ENCODE results near the gene ARHGEF38. TPM values are rescaled to one million over a fixed set of nuclear protein-coding genes. Genes with fewer than 3 reads are reported as not detected.

The ARHGEF38 gene
- polyA plus RNA-seq, 4 donors = 0.54 to 18.6 (median 2.8) TPM

- Histone ChIP-seq H3K4me3 (ENCODE audit: low read depth in 1 of 3, low read length in 3 of 3) (no peak overlapping the region), H3K9me3 (ENCODE audit: control insufficient read depth in 2 of 2, insufficient read depth in 1 of 2, low read depth in 1 of 2, low read length in 1 of 2) (no peaks in the 10 kb centered on the region), H3K27ac (ENCODE audit: low read depth in 1 of 3, low read length in 2 of 3) (no peak overlapping the region), H3K36me3 (ENCODE audit: control insufficient read depth in 3 of 3, insufficient read depth in 2 of 3, low read depth in 1 of 3, low read length in 3 of 3) (no peaks in the 10 kb centered on the region), H3K27me3 (ENCODE audit: control insufficient read depth in 3 of 3, insufficient read depth in 3 of 3, low read length in 3 of 3) (no peaks in the 10 kb centered on the region), H3K4me1 (ENCODE audit: control insufficient read depth in 3 of 3, insufficient read depth in 2 of 3, low read depth in 1 of 3, low read length in 2 of 3) (peaks cover 0 to 11% (median 2%) of the 10 kb centered on the region in 3 donors)
- FAIRE-seq = no peak
- no peak for DNase-seq
- WGBS, 3 donors = 23 to 47% (median 44%) methylated on average over 1 of the region's 1 CpG
Observed at GRCh38 chr4:105634402-105635080, 82.1 kb downstream of the ARHGEF38 start.

GRCh38 chr4:105637408-105638176 is 85.2 kb downstream of the ARHGEF38 start:
- WGBS, 3 donors = 44 to 53% (median 52%) methylated on average over 4 of the region's 4 CpGs
- Histone ChIP-seq H3K36me3 (ENCODE audit: control insufficient read depth in 3 of 3, insufficient read depth in 2 of 3, low read depth in 1 of 3, low read length in 3 of 3) (no peaks in the 10 kb centered on the region), H3K9me3 (ENCODE audit: control insufficient read depth in 2 of 2, insufficient read depth in 1 of 2, low read depth in 1 of 2, low read length in 1 of 2) (no peaks in the 10 kb centered on the region), H3K27me3 (ENCODE audit: control insufficient read depth in 3 of 3, insufficient read depth in 3 of 3, low read length in 3 of 3) (no peaks in the 10 kb centered on the region), H3K4me3 (ENCODE audit: low read depth in 1 of 3, low read length in 3 of 3) (no peak overlapping the region), H3K4me1 (ENCODE audit: control insufficient read depth in 3 of 3, insufficient read depth in 2 of 3, low read depth in 1 of 3, low read length in 2 of 3) (peaks cover 0 to 11% (median 2%) of the 10 kb centered on the region in 3 donors), H3K27ac (ENCODE audit: low read depth in 1 of 3, low read length in 2 of 3) (peak overlapping the region in 1 of 3 donors; percentile 55)
- no peak for FAIRE-seq
- DNase-seq = peak; percentile 68 to 70

GRCh38 chr4:105641845-105642244 is 89.4 kb downstream of the ARHGEF38 start:
- H3K4me3 ChIP-seq (ENCODE audit: low read depth in 1 of 3, low read length in 3 of 3) = no peak overlapping the region
- no peaks in the 10 kb centered on the region for H3K9me3 ChIP-seq (ENCODE audit: control insufficient read depth in 2 of 2, insufficient read depth in 1 of 2, low read depth in 1 of 2, low read length in 1 of 2)
- H3K36me3 ChIP-seq (ENCODE audit: control insufficient read depth in 3 of 3, insufficient read depth in 2 of 3, low read depth in 1 of 3, low read length in 3 of 3) = no peaks in the 10 kb centered on the region
- WGBS, 3 donors = 66 to 84% (median 80%) methylated on average over 4 of the region's 4 CpGs
- no peak for FAIRE-seq
- no peak for DNase-seq
- no peaks in the 10 kb centered on the region for H3K27me3 ChIP-seq (ENCODE audit: control insufficient read depth in 3 of 3, insufficient read depth in 3 of 3, low read length in 3 of 3)
- peaks cover 0 to 5% (median 0%) of the 10 kb centered on the region in 3 donors for H3K4me1 ChIP-seq (ENCODE audit: control insufficient read depth in 3 of 3, insufficient read depth in 2 of 3, low read depth in 1 of 3, low read length in 2 of 3)
- no peak overlapping the region for H3K27ac ChIP-seq (ENCODE audit: low read depth in 1 of 3, low read length in 2 of 3)

- DNase-seq (no peak), FAIRE-seq (no peak)
- 73 to 81% (median 74%) methylated on average over 2 of the region's 2 CpGs for WGBS, 3 donors
Observed at GRCh38 chr4:105644257-105644656, 91.8 kb downstream of the ARHGEF38 start.

GRCh38 chr4:105645440-105645839 is 93.0 kb downstream of the ARHGEF38 start:
- 64 to 72% (median 65%) methylated on average over 1 of the region's 1 CpG for WGBS, 3 donors
- H3K4me3 ChIP-seq (ENCODE audit: low read depth in 1 of 3, low read length in 3 of 3) = no peak overlapping the region
- no peak for DNase-seq
- no peak for FAIRE-seq
- no peaks in the 10 kb centered on the region for H3K9me3 ChIP-seq (ENCODE audit: control insufficient read depth in 2 of 2, insufficient read depth in 1 of 2, low read depth in 1 of 2, low read length in 1 of 2)
- H3K27ac ChIP-seq (ENCODE audit: low read depth in 1 of 3, low read length in 2 of 3) = no peak overlapping the region
- no peaks in the 10 kb centered on the region for H3K36me3 ChIP-seq (ENCODE audit: control insufficient read depth in 3 of 3, insufficient read depth in 2 of 3, low read depth in 1 of 3, low read length in 3 of 3)
- H3K4me1 ChIP-seq (ENCODE audit: control insufficient read depth in 3 of 3, insufficient read depth in 2 of 3, low read depth in 1 of 3, low read length in 2 of 3) = no peaks in the 10 kb centered on the region
- no peaks in the 10 kb centered on the region for H3K27me3 ChIP-seq (ENCODE audit: control insufficient read depth in 3 of 3, insufficient read depth in 3 of 3, low read length in 3 of 3)

More at GRCh38 chr4:105644257-105644656, 91.8 kb downstream of the ARHGEF38 start:
- no peaks in the 10 kb centered on the region for H3K9me3 ChIP-seq (ENCODE audit: control insufficient read depth in 2 of 2, insufficient read depth in 1 of 2, low read depth in 1 of 2, low read length in 1 of 2)
- H3K27me3 ChIP-seq (ENCODE audit: control insufficient read depth in 3 of 3, insufficient read depth in 3 of 3, low read length in 3 of 3) = no peaks in the 10 kb centered on the region
- H3K4me1 ChIP-seq (ENCODE audit: control insufficient read depth in 3 of 3, insufficient read depth in 2 of 3, low read depth in 1 of 3, low read length in 2 of 3) = no peaks in the 10 kb centered on the region
- no peak overlapping the region for H3K27ac ChIP-seq (ENCODE audit: low read depth in 1 of 3, low read length in 2 of 3)
- H3K36me3 ChIP-seq (ENCODE audit: control insufficient read depth in 3 of 3, insufficient read depth in 2 of 3, low read depth in 1 of 3, low read length in 3 of 3) = no peaks in the 10 kb centered on the region
- no peak overlapping the region for H3K4me3 ChIP-seq (ENCODE audit: low read depth in 1 of 3, low read length in 3 of 3)

GRCh38 chr4:105650190-105650589 is 97.8 kb downstream of the ARHGEF38 start:
- H3K36me3 ChIP-seq (ENCODE audit: control insufficient read depth in 3 of 3, insufficient read depth in 2 of 3, low read depth in 1 of 3, low read length in 3 of 3) = no peaks in the 10 kb centered on the region
- FAIRE-seq (no peak), DNase-seq (no peak)
- no peaks in the 10 kb centered on the region for H3K4me1 ChIP-seq (ENCODE audit: control insufficient read depth in 3 of 3, insufficient read depth in 2 of 3, low read depth in 1 of 3, low read length in 2 of 3)
- H3K27me3 ChIP-seq (ENCODE audit: control insufficient read depth in 3 of 3, insufficient read depth in 3 of 3, low read length in 3 of 3) = no peaks in the 10 kb centered on the region
- no peak overlapping the region for H3K27ac ChIP-seq (ENCODE audit: low read depth in 1 of 3, low read length in 2 of 3)
- H3K4me3 ChIP-seq (ENCODE audit: low read depth in 1 of 3, low read length in 3 of 3) = no peak overlapping the region
- WGBS, 3 donors = 82 to 97% (median 87%) methylated on average over 1 of the region's 1 CpG
- no peaks in the 10 kb centered on the region for H3K9me3 ChIP-seq (ENCODE audit: control insufficient read depth in 2 of 2, insufficient read depth in 1 of 2, low read depth in 1 of 2, low read length in 1 of 2)

GRCh38 chr4:105651884-105652283 is 99.5 kb downstream of the ARHGEF38 start:
- FAIRE-seq (no peak), DNase-seq (no peak)
- Histone ChIP-seq H3K4me3 (ENCODE audit: low read depth in 1 of 3, low read length in 3 of 3) (no peak overlapping the region), H3K27me3 (ENCODE audit: control insufficient read depth in 3 of 3, insufficient read depth in 3 of 3, low read length in 3 of 3) (no peaks in the 10 kb centered on the region), H3K27ac (ENCODE audit: low read depth in 1 of 3, low read length in 2 of 3) (no peak overlapping the region), H3K36me3 (ENCODE audit: control insufficient read depth in 3 of 3, insufficient read depth in 2 of 3, low read depth in 1 of 3, low read length in 3 of 3) (peaks cover 0 to 3% (median 0%) of the 10 kb centered on the region in 3 donors), H3K4me1 (ENCODE audit: control insufficient read depth in 3 of 3, insufficient read depth in 2 of 3, low read depth in 1 of 3, low read length in 2 of 3) (no peaks in the 10 kb centered on the region), H3K9me3 (ENCODE audit: control insufficient read depth in 2 of 2, insufficient read depth in 1 of 2, low read depth in 1 of 2, low read length in 1 of 2) (no peaks in the 10 kb centered on the region)

GRCh38 chr4:105652286-105652888 is 100.0 kb downstream of the ARHGEF38 start:
- H3K4me3 ChIP-seq (ENCODE audit: low read depth in 1 of 3, low read length in 3 of 3) = no peak overlapping the region

More at GRCh38 chr4:105652286-105652888, 100.0 kb downstream of the ARHGEF38 start:
- no peaks in the 10 kb centered on the region for H3K4me1 ChIP-seq (ENCODE audit: control insufficient read depth in 3 of 3, insufficient read depth in 2 of 3, low read depth in 1 of 3, low read length in 2 of 3)
- peaks cover 0 to 3% (median 0%) of the 10 kb centered on the region in 3 donors for H3K36me3 ChIP-seq (ENCODE audit: control insufficient read depth in 3 of 3, insufficient read depth in 2 of 3, low read depth in 1 of 3, low read length in 3 of 3)
- FAIRE-seq = no peak
- no peak overlapping the region for H3K27ac ChIP-seq (ENCODE audit: low read depth in 1 of 3, low read length in 2 of 3)
- H3K27me3 ChIP-seq (ENCODE audit: control insufficient read depth in 3 of 3, insufficient read depth in 3 of 3, low read length in 3 of 3) = no peaks in the 10 kb centered on the region
- DNase-seq = peak in 1 of 2 donors; percentile 9
- WGBS, 3 donors = 58 to 85% (median 77%) methylated on average over 4 of the region's 4 CpGs
- H3K9me3 ChIP-seq (ENCODE audit: control insufficient read depth in 2 of 2, insufficient read depth in 1 of 2, low read depth in 1 of 2, low read length in 1 of 2) = no peaks in the 10 kb centered on the region

Data from small intestine (tissue), 7 donors.